ENCODE results near the gene NEK10. TPM values are rescaled to one million over a fixed set of nuclear protein-coding genes. Genes with fewer than 3 reads are reported as not detected.

The NEK10 gene
- total RNA-seq, 1 experiment from 2014 or later, result 0.66 TPM

DNA sequence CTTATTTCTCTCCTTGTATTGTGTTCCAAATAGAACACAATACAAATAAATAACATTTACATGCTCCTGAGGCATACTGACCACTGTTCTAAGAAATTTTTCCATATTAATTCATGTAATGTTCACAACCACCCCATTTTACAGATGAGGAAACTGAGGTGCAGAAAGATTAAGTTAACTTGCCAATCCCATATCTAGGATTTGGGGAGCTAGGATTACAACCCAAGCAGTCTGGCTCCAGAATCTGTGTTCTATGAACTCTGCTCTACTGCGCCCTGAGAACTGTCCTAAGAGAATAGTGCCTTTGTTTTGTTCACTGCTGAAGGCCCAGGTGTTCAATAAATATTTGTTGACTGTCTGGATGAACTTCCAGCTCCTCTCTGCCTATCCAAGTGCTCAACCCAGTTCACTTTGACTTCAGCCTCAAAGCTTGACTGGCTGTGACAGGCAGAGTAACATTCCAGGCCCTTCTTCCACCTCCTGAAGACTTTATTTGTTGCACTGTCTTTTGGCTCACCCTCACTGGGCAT, 3.1 kb downstream of the NEK10 start:
- Mint-ChIP-seq H3K9me3 (no peaks in the 10 kb centered on the region), H3K4me3 (no peak overlapping the region)
- TF ChIP-seq, protein P1, sequence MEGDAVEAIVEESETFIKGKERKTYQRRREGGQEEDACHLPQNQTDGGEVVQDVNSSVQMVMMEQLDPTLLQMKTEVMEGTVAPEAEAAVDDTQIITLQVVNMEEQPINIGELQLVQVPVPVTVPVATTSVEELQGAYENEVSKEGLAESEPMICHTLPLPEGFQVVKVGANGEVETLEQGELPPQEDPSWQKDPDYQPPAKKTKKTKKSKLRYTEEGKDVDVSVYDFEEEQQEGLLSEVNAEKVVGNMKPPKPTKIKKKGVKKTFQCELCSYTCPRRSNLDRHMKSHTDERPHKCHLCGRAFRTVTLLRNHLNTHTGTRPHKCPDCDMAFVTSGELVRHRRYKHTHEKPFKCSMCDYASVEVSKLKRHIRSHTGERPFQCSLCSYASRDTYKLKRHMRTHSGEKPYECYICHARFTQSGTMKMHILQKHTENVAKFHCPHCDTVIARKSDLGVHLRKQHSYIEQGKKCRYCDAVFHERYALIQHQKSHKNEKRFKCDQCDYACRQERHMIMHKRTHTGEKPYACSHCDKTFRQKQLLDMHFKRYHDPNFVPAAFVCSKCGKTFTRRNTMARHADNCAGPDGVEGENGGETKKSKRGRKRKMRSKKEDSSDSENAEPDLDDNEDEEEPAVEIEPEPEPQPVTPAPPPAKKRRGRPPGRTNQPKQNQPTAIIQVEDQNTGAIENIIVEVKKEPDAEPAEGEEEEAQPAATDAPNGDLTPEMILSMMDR (conservative IDR thresholded peaks at IDR 0.05), result no peak

More for the DNA sequence above, 3.1 kb downstream of the NEK10 start:
- peaks cover 11 to 13% of the 10 kb centered on the region in 2 experiments for H3K4me1 Mint-ChIP-seq
- H2BK120ac ChIP-seq (ENCODE audit: low read depth, low read length, poor library complexity, severe bottlenecking), result no peak overlapping the region
- DNase-seq, result no peak
- H2BK12ac ChIP-seq (ENCODE audit: insufficient read length, low read depth, low read length), result no peak overlapping the region
- no peak overlapping the region for H3K23ac ChIP-seq (ENCODE audit: insufficient read length, low read depth, low read length)
- H4K8ac ChIP-seq (replicated peaks; ENCODE audit: insufficient read length, low read depth, low read length), result no peak overlapping the region
- H3K27me3 Mint-ChIP-seq (ENCODE audit: low read depth), result peaks cover 16% of the 10 kb centered on the region
- H2BK15ac ChIP-seq (ENCODE audit: low read depth, low read length), result no peak overlapping the region
- H3K9ac ChIP-seq (ENCODE audit: extremely low read depth, insufficient read length, low read length), result no peak overlapping the region
- H3K27me3 ChIP-seq (ENCODE audit: insufficient read depth, low read length), result no peaks in the 10 kb centered on the region
- H2BK5ac ChIP-seq (ENCODE audit: insufficient read length, low read length), result no peak overlapping the region
- no peaks in the 10 kb centered on the region; the same call in 1 of the 2 replicates for H3K4me1 ChIP-seq (ENCODE audit: insufficient read depth, low read length)
- H3K36me3 Mint-ChIP-seq (ENCODE audit: insufficient read depth in 1 of 3, low read depth in 3 of 3), result no peaks in the 10 kb centered on the region
- no peak overlapping the region for H4K5ac ChIP-seq (ENCODE audit: insufficient read length, low read depth, low read length)
- no peaks in the 10 kb centered on the region for H3K9me3 ChIP-seq (ENCODE audit: control insufficient read depth, low read depth, low read length)
- H2AK5ac ChIP-seq (ENCODE audit: insufficient read length, low read length), result no peak overlapping the region
- peaks cover 5% of the 10 kb centered on the region for H3K23me2 ChIP-seq (ENCODE audit: insufficient read length, low read depth, low read length, poor library complexity, severe bottlenecking)
- no peak overlapping the region for H2AFZ ChIP-seq (ENCODE audit: low read length)
- H3K27ac ChIP-seq (ENCODE audit: insufficient read length, low read depth, low read length), result no peak overlapping the region
- no peaks in the 10 kb centered on the region for H4K20me1 ChIP-seq (ENCODE audit: control insufficient read depth, insufficient read depth, insufficient read length)
- no peak overlapping the region for H3K4ac ChIP-seq (ENCODE audit: low read depth, low read length)
- no peak overlapping the region for H3K18ac ChIP-seq (ENCODE audit: insufficient read length, low read depth, low read length)
- no CpG with 5 or more reads among the region's 1 CpG for WGBS (ENCODE audit: extremely low coverage, insufficient read length, low lambda C conversion rate)
- H3K14ac ChIP-seq (ENCODE audit: insufficient read depth, low read length), result no peak overlapping the region
- H4K91ac ChIP-seq (ENCODE audit: insufficient read length, low read depth, low read length), result no peak overlapping the region
- no peaks in the 10 kb centered on the region for H3K79me2 ChIP-seq (ENCODE audit: insufficient read depth, low read length)
- H3K56ac ChIP-seq (ENCODE audit: insufficient read length, low read depth, low read length), result no peak overlapping the region
- H3K4me2 ChIP-seq (ENCODE audit: insufficient read depth, insufficient read length, low read length), result no peak overlapping the region
- H3K79me1 ChIP-seq (ENCODE audit: insufficient read depth, low read depth, low read length, poor library complexity, severe bottlenecking), result no peaks in the 10 kb centered on the region
- H3K27ac Mint-ChIP-seq, result no peak overlapping the region
- H3T11ph ChIP-seq (ENCODE audit: low read length), result no peak overlapping the region
- H2BK20ac ChIP-seq (ENCODE audit: low read depth, low read length, poor library complexity, severe bottlenecking), result no peak overlapping the region

All from H9 (cell line).